Measurements from ENCODE around the gene KCNA2.

DNA sequence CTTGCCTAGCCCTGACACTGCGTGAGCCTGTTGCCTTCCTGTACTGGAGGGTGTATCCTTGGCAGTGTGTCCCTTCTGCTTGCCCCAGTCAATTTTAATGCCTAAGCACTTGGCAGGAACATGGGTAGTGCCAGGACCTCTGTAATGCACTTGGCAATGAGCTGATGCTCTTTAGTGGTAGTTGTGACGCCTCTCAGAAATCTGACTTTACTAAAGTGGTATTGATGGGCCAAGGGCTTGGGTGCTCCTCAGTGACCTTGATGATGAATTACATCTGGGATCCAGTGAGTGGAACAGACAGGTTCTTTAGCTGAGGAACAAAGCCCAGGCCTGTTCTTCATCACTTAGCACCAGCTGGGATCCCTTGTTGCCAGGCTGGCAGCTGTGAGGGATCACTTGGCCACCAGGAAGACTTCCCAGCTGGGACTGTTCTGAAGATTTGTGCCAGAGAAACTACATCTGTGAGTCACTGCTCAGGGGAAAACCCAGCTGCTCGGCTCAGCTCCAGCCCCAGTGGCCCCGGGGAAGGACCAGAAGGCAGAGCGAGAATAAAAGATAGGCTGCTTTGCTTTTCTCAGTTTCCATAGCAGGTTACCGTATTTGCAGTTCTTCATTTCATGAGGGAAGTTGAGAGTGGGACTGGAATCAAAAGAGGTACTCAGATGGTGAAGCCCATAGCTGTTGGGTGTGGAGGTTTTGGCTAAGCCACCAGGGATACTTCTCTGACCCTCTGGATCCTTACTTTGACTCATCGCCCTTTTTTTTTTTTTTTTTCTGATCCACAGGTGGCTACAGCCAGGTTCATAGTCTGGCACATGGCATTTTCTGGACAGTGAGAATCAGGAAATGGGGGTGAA is 28.5 kb upstream of the KCNA2 start:
- TF ChIP-seq, protein P1, sequence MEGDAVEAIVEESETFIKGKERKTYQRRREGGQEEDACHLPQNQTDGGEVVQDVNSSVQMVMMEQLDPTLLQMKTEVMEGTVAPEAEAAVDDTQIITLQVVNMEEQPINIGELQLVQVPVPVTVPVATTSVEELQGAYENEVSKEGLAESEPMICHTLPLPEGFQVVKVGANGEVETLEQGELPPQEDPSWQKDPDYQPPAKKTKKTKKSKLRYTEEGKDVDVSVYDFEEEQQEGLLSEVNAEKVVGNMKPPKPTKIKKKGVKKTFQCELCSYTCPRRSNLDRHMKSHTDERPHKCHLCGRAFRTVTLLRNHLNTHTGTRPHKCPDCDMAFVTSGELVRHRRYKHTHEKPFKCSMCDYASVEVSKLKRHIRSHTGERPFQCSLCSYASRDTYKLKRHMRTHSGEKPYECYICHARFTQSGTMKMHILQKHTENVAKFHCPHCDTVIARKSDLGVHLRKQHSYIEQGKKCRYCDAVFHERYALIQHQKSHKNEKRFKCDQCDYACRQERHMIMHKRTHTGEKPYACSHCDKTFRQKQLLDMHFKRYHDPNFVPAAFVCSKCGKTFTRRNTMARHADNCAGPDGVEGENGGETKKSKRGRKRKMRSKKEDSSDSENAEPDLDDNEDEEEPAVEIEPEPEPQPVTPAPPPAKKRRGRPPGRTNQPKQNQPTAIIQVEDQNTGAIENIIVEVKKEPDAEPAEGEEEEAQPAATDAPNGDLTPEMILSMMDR (tag by site-specific recombination; IDR thresholded peaks at IDR 0.05), result no peak
- TF ChIP-seq ZNF157 (tag by site-specific recombination; IDR thresholded peaks at IDR 0.05), result no peak
- TF ChIP-seq, protein P2, sequence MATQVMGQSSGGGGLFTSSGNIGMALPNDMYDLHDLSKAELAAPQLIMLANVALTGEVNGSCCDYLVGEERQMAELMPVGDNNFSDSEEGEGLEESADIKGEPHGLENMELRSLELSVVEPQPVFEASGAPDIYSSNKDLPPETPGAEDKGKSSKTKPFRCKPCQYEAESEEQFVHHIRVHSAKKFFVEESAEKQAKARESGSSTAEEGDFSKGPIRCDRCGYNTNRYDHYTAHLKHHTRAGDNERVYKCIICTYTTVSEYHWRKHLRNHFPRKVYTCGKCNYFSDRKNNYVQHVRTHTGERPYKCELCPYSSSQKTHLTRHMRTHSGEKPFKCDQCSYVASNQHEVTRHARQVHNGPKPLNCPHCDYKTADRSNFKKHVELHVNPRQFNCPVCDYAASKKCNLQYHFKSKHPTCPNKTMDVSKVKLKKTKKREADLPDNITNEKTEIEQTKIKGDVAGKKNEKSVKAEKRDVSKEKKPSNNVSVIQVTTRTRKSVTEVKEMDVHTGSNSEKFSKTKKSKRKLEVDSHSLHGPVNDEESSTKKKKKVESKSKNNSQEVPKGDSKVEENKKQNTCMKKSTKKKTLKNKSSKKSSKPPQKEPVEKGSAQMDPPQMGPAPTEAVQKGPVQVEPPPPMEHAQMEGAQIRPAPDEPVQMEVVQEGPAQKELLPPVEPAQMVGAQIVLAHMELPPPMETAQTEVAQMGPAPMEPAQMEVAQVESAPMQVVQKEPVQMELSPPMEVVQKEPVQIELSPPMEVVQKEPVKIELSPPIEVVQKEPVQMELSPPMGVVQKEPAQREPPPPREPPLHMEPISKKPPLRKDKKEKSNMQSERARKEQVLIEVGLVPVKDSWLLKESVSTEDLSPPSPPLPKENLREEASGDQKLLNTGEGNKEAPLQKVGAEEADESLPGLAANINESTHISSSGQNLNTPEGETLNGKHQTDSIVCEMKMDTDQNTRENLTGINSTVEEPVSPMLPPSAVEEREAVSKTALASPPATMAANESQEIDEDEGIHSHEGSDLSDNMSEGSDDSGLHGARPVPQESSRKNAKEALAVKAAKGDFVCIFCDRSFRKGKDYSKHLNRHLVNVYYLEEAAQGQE (tag by site-specific recombination; IDR thresholded peaks at IDR 0.05), result no peak
- no peak for TF ChIP-seq ZNF792 (tag by site-specific recombination; IDR thresholded peaks at IDR 0.05)
